Measurements from ENCODE around the gene LARP4B. TPM values are rescaled to one million over a fixed set of nuclear protein-coding genes. Genes with fewer than 3 reads are reported as not detected.

LARP4B gene
- total and polyA plus RNA-seq, 2 donors (not counting 3 experiments of a cell fraction or from before 2014, with no cell fraction given) = 27.4 to 101 TPM

- Histone ChIP-seq H3K4me3 (replicated peaks in 1 of 3; ENCODE audit: insufficient read depth in 1 of 3, low read depth in 1 of 3, low read length in 3 of 3) (no peak overlapping the region), H3K79me2 (ENCODE audit: control insufficient read depth, insufficient read depth, low read length) (peaks cover 7% of the 10 kb centered on the region), H4K20me1 (replicated peaks; ENCODE audit: control insufficient read depth, extremely low read depth, insufficient read depth, low read length) (no peaks in the 10 kb centered on the region), H3K27ac (ENCODE audit: insufficient read depth, low read depth, low read length) (no peak overlapping the region), H3K9me1 (replicated peaks; ENCODE audit: control insufficient read depth, extremely low read depth, insufficient read depth, low read length) (no peaks in the 10 kb centered on the region), H3K9ac (replicated peaks; ENCODE audit: extremely low read depth, insufficient read depth, low read length) (no peak overlapping the region), H3K4me1 (ENCODE audit: control insufficient read depth, extremely low read depth, insufficient read depth, low read length) (no peaks in the 10 kb centered on the region), H3K36me3 (ENCODE audit: control insufficient read depth in 2 of 2, extremely low read depth in 1 of 2, insufficient read depth in 2 of 2, low read length in 2 of 2) (peaks cover 27 to 54% of the 10 kb centered on the region in 2 experiments), H3K4me2 (ENCODE audit: insufficient read depth, low read length) (no peak overlapping the region), H2AFZ (ENCODE audit: low read depth, low read length) (no peak overlapping the region), H3K9me3 (replicated peaks; ENCODE audit: control insufficient read depth, insufficient read depth, low read length) (no peaks in the 10 kb centered on the region), H3K27me3 (ENCODE audit: control insufficient read depth in 2 of 2, insufficient read depth in 2 of 2, low read length in 2 of 2) (no peaks in the 10 kb centered on the region)
- no peak for DNase-seq (ENCODE audit: low read depth, low spot score)
- CTCF ChIA-PET = interaction anchor here (2.2 kb wide), 1 partner anchor 9 kb away, joined by 4 read pairs; no protein-coding TSS in a partner anchor
- POLR2A ChIA-PET = no interaction called here
- dilution Hi-C loops (cut with MboI; ENCODE audit: extremely low pct_ligation_motif_present, low sequenced_read_pairs) (no loop called here), intact Hi-C loops (cut with micrococcal nuclease) (no loop called here)
- no peak for FAIRE-seq
- TF ChIP-seq MYC (IDR thresholded peaks at IDR 0.05; ENCODE audit: low read depth, low read length) = no peak
- TF ChIP-seq MAX (IDR thresholded peaks at IDR 0.05; ENCODE audit: insufficient read depth, insufficient read length) = no peak
- no peak for TF ChIP-seq FOS (IDR thresholded peaks at IDR 0.05; ENCODE audit: borderline replicate concordance, insufficient read depth, low read length)
- TF ChIP-seq JUN (IDR thresholded peaks at IDR 0.05; ENCODE audit: borderline replicate concordance, insufficient read depth, insufficient read length, low read depth) = no peak
- no peak for TF ChIP-seq CTCF (IDR thresholded peaks at IDR 0.05; ENCODE audit: extremely low read depth in 1 of 2, insufficient read depth in 1 of 2, low read depth in 1 of 2, low read length in 2 of 2)
- no peak for TF ChIP-seq POLR2AphosphoS5 (IDR thresholded peaks at IDR 0.05; ENCODE audit: insufficient read depth, low read depth, low read length)
- no peak for TF ChIP-seq EZH2 (IDR thresholded peaks at IDR 0.05; ENCODE audit: borderline replicate concordance, low read depth, low read length, severe bottlenecking)
- TF ChIP-seq GATA2 (IDR thresholded peaks at IDR 0.05; ENCODE audit: insufficient read depth, insufficient read length, low read depth, low read length) = no peak
- BruUV-seq (replicated peaks) = no TSS peak
Observed at GRCh38 chr10:824497-824896, 107.0 kb downstream of the LARP4B start.

All from endothelial cell of umbilical vein (primary cell).